Esophagus muscularis mucosa (tissue), 3 donors: ENCODE results near the gene MLLT3.

ENCODE experiments used
- CTCF ChIP-seq, 3 experiments: fragments of 200-600 bp in 2 of 3; fragments of 450-650 bp in 1 of 3; sonication (generic) in 2 of 3; IDR thresholded peaks; one replicate each; pipeline ENCODE4 v1.5.1; 2017 to 2019; ENCODE audit warnings: antibody characterized with exemption in 3 of 3, mild to moderate bottlenecking in 2 of 3, moderate library complexity in 1 of 3
- POLR2AphosphoS5 ChIP-seq, 2 donors: sonication (generic); formaldehyde crosslinking; IDR thresholded peaks; one replicate each; pipeline ENCODE4 v1.6.1; 2017; ENCODE audit warnings: antibody characterized with exemption in 2 of 2

- TF ChIP-seq CTCF (IDR thresholded peaks at IDR 0.05) (no peak), POLR2AphosphoS5 (IDR thresholded peaks at IDR 0.05) (no peak)
Measured at GRCh38 chr9:20378851-20379250, 243.4 kb downstream of the MLLT3 start.
